ENCODE results near the gene HLTF.

GRCh38 chr3:149086232-149086988 is at the start of gene HLTF:
- TF ChIP-seq TAF1 (IDR thresholded peaks at IDR 0.05; ENCODE audit: borderline replicate concordance, insufficient read depth, low read length) (no peak; the same call in 1 of the 2 replicates), REST (IDR thresholded peaks at IDR 0.05; ENCODE audit: insufficient read depth in 1 of 2, low read depth in 2 of 2, low read length in 2 of 2) (0 out of 4 replicates have a peak, but pooled peaks of 1 of the 2 experiments have one; percentile 11)
